Measurements from ENCODE around the gene TSR3. TPM values are rescaled to one million over a fixed set of nuclear protein-coding genes. Genes with fewer than 3 reads are reported as not detected.

The TSR3 gene
- total RNA-seq, 1 donor from 2014 or later = 43.7 TPM

DNA sequence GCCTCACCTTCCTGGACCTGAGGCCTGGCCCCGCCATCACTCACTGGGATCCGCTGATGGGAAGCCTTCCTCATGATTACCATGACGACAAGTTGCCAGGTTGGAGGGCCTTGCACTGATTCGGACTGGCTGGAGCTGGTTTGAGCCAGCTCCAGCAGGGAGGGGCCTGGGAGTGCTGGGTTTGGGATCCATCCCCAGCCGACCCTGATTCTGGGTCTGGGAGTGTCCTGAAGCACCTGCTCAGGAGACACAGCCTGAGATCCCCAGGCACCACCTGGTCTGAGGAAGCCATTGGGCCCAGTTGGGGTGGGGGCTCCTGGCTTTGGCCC lies 24.1 kb downstream of the TSR3 start:
- no peak overlapping the region for H3K27ac Mint-ChIP-seq
- no peaks in the 10 kb centered on the region for H3K9me3 Mint-ChIP-seq
- H3K36me3 Mint-ChIP-seq = peaks cover 11% of the 10 kb centered on the region
- peaks cover 6% of the 10 kb centered on the region for H3K4me1 Mint-ChIP-seq
- H3K27me3 Mint-ChIP-seq (ENCODE audit: low read depth) = peaks cover 21% of the 10 kb centered on the region
- H3K4me3 Mint-ChIP-seq = no peak overlapping the region
- TF ChIP-seq, protein P1, sequence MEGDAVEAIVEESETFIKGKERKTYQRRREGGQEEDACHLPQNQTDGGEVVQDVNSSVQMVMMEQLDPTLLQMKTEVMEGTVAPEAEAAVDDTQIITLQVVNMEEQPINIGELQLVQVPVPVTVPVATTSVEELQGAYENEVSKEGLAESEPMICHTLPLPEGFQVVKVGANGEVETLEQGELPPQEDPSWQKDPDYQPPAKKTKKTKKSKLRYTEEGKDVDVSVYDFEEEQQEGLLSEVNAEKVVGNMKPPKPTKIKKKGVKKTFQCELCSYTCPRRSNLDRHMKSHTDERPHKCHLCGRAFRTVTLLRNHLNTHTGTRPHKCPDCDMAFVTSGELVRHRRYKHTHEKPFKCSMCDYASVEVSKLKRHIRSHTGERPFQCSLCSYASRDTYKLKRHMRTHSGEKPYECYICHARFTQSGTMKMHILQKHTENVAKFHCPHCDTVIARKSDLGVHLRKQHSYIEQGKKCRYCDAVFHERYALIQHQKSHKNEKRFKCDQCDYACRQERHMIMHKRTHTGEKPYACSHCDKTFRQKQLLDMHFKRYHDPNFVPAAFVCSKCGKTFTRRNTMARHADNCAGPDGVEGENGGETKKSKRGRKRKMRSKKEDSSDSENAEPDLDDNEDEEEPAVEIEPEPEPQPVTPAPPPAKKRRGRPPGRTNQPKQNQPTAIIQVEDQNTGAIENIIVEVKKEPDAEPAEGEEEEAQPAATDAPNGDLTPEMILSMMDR (IDR thresholded peaks at IDR 0.05; ENCODE audit: unreplicated experiment) = no peak
- no peak for DNase-seq (ENCODE audit: low spot score in 2 of 2, unreplicated experiment in 2 of 2)

DNA sequence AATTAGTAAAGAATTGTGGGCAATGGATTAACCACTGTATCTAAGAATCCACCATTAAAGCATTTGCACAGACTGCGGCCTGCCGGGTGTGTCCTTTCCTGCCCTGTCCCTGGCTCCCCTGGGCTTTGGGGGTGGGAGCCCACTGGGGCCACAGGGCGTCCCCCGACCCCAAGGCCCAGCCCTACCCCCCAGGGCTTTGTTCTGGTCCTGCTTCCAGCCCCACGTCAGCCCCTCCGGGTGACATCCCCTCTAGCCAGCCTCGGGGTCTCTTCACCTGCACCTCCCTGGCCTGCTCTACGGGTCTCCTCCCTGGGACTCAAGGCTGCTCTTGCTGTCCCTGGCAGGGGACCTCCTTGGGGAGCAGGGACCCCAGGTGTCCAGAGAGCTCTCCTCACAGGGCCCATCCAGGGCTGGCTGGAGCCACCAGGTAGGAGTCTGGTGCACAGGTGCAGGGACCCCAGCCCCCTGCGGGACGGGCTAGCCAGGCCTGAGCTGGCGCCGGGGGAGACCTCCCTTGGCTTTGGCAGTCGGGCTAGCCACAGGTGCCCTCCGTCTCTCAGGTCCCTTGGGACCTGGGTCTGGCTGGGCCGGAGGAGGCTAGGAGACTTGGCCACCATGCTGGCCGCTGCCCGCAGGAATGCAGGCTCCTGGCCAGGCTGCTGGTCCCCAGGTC lies 24.6 kb downstream of the TSR3 start:
- TF ChIP-seq, protein P1 (IDR thresholded peaks at IDR 0.05; ENCODE audit: unreplicated experiment) = no peak
- H3K27ac Mint-ChIP-seq = no peak overlapping the region
- no peak overlapping the region for H3K4me3 Mint-ChIP-seq
- peaks cover 11% of the 10 kb centered on the region for H3K36me3 Mint-ChIP-seq
- H3K9me3 Mint-ChIP-seq = no peaks in the 10 kb centered on the region
- H3K4me1 Mint-ChIP-seq = peaks cover 4% of the 10 kb centered on the region
- DNase-seq (ENCODE audit: low spot score in 2 of 2, unreplicated experiment in 2 of 2) = no peak
- peaks cover 16% of the 10 kb centered on the region for H3K27me3 Mint-ChIP-seq (ENCODE audit: low read depth)

DNA sequence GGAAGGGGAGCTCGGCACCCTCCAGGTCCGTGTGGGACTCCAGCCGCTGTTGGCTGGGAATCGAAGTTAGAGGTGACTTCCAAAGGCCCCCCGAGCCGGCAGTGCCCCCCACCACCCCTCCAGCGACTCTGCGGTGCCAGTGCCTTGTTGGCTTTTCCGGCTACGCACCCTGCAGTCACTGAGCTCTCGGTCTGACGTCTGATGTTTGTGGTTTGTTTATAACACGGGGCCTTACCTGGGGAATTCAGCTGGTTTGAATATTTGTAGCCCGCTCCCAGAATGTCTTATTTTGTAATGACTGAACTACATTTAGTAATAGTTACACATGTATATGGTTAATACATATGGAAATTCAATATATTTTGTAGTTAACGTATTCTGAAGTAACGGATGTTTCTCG lies 25.3 kb downstream of the TSR3 start:
- TF ChIP-seq, protein P1 (IDR thresholded peaks at IDR 0.05; ENCODE audit: unreplicated experiment) = no peak
- Mint-ChIP-seq H3K4me3 (no peak overlapping the region), H3K27me3 (ENCODE audit: low read depth) (peaks cover 9% of the 10 kb centered on the region), H3K36me3 (peaks cover 11% of the 10 kb centered on the region), H3K4me1 (no peaks in the 10 kb centered on the region), H3K9me3 (no peaks in the 10 kb centered on the region), H3K27ac (no peak overlapping the region)
- no peak for DNase-seq (ENCODE audit: low spot score in 2 of 2, unreplicated experiment in 2 of 2)

DNA sequence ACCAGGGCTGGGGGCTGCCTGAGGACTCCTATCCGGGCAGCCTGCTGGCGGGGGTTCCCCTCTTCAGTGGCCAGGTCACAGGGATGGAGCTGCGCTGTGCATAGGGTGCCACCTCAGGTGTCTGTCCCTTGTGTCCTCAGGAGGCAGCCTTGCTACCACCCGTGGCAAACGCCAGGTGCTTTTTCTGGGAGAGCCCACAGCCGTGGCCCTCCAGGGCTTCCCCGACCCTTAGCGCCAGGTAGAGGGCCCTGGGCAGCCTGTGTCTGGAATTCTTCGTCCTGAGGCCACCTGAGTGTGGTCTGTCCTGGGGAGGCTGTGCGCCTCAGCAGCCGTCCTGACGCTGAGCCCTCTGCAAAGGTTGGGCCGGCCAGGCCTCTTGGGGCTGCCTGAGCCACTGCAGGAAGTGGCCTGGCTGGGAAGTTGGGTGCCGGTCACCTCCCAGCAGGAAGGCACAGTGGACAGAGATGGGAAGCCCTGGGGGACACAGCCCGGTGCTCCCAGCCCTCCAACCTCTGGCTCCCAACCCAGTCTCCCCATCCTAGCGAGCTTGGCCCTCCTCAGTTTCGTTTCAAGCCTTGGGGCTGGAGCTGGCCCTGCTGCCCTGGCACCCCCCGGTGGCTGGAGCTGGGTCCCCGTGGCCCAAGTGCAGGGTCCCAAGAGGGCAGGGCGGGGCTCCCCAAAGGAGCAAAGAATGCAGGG lies 25.9 kb downstream of the TSR3 start:
- H3K36me3 Mint-ChIP-seq = peaks cover 11% of the 10 kb centered on the region
- no peak overlapping the region for H3K27ac Mint-ChIP-seq

DNA sequence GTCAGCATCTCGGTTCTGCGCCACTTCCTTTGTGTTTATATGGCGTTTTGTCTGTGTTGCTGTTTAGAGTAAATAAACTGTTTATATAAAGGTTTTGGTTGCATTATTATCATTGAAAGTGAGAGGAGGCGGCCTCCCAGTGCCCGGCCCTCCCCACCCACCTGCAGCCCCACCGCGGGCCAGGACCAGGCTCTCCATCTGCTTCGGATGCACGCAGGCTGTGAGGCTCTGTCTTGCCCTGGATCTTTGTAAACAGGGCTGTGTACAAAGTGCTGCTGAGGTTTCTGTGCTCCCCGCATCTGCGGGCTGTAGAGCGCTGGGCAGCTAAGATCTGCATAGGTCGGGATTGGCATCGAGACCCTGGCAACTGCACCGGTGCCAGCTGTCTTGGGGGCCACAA lies 26.4 kb downstream of the TSR3 start:
- H3K27me3 Mint-ChIP-seq (ENCODE audit: low read depth) = no peaks in the 10 kb centered on the region
- H3K36me3 Mint-ChIP-seq = peaks cover 13% of the 10 kb centered on the region
- no peak overlapping the region for H3K4me3 Mint-ChIP-seq
- TF ChIP-seq, protein P1 (IDR thresholded peaks at IDR 0.05; ENCODE audit: unreplicated experiment) = no peak
- H3K27ac Mint-ChIP-seq = no peak overlapping the region
- no peaks in the 10 kb centered on the region for H3K9me3 Mint-ChIP-seq
- H3K4me1 Mint-ChIP-seq = no peaks in the 10 kb centered on the region
- DNase-seq (ENCODE audit: low spot score in 2 of 2, unreplicated experiment in 2 of 2) = no peak

More for the DNA sequence above, 25.9 kb downstream of the TSR3 start:
- H3K4me1 Mint-ChIP-seq = no peaks in the 10 kb centered on the region
- H3K9me3 Mint-ChIP-seq = no peaks in the 10 kb centered on the region
- TF ChIP-seq, protein P1 (IDR thresholded peaks at IDR 0.05; ENCODE audit: unreplicated experiment) = no peak
- peaks cover 4% of the 10 kb centered on the region for H3K27me3 Mint-ChIP-seq (ENCODE audit: low read depth)
- no peak overlapping the region for H3K4me3 Mint-ChIP-seq
- no peak for DNase-seq (ENCODE audit: low spot score in 2 of 2, unreplicated experiment in 2 of 2)
